Measurements from ENCODE around the gene CHRNG. TPM values are rescaled to one million over a fixed set of nuclear protein-coding genes. Genes with fewer than 3 reads are reported as not detected.

CHRNG gene
- total and polyA plus RNA-seq, 2 donors (not counting 3 experiments of a cell fraction or from before 2014, with no cell fraction given): not detected

DNA sequence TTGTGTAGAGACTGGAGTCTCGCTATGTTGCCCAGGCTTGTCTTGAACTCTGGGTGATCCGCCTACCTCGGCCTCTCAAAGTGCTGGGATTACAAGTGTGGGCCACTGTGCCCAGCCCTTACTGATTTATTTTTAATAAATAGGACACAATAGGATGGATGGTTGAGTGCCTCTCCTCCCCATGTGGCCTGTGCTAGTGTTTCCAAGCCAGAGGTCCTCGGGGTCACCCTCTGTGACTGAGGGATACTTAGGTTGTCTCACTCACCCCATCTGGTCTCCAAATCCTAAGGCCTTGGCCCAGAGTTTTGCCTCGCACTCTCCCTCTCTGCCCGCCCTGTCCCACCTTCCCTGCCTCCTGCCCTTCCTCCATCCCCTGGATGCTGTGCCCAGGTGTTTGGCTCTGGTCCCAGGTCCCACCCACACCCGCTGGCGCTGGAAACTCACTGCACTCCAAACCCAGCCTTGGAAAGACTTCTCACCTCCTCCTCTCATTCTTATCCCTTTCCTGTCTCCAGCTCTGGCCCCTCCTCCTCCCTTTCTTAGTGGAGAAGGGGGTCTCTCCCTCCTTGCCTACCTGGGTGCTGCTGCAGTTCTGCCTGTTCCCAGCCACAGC lies 47.1 kb upstream of the CHRNG start:
- no peak for DNase-seq (ENCODE audit: low read depth, low spot score)
- no peak overlapping the region for H2AFZ ChIP-seq (ENCODE audit: low read depth, low read length)
- no peaks in the 10 kb centered on the region for H3K9me1 ChIP-seq (replicated peaks; ENCODE audit: control insufficient read depth, extremely low read depth, insufficient read depth, low read length)
- no TSS peak for BruUV-seq (replicated peaks)
- no peaks in the 10 kb centered on the region for H4K20me1 ChIP-seq (replicated peaks; ENCODE audit: control insufficient read depth, extremely low read depth, insufficient read depth, low read length)
- peaks cover 11 to 16% of the 10 kb centered on the region in 2 experiments for H3K27me3 ChIP-seq (ENCODE audit: control insufficient read depth in 2 of 2, insufficient read depth in 2 of 2, low read length in 2 of 2)
- H3K9ac ChIP-seq (replicated peaks; ENCODE audit: extremely low read depth, insufficient read depth, low read length): no peak overlapping the region
- intact Hi-C loops (cut with micrococcal nuclease) (no loop called here), dilution Hi-C loops (cut with MboI; ENCODE audit: extremely low pct_ligation_motif_present, low sequenced_read_pairs) (no loop called here)
- H3K79me2 ChIP-seq (ENCODE audit: control insufficient read depth, insufficient read depth, low read length): no peaks in the 10 kb centered on the region
- no peaks in the 10 kb centered on the region for H3K4me1 ChIP-seq (ENCODE audit: control insufficient read depth, extremely low read depth, insufficient read depth, low read length)
- H3K27ac ChIP-seq (ENCODE audit: insufficient read depth, low read depth, low read length): no peak overlapping the region
- ChIA-PET POLR2A (no interaction called here), CTCF (no interaction called here)
- no peaks in the 10 kb centered on the region for H3K36me3 ChIP-seq (ENCODE audit: control insufficient read depth in 2 of 2, extremely low read depth in 1 of 2, insufficient read depth in 2 of 2, low read length in 2 of 2)
- H3K4me2 ChIP-seq (ENCODE audit: insufficient read depth, low read length): no peak overlapping the region
- H3K9me3 ChIP-seq (replicated peaks; ENCODE audit: control insufficient read depth, insufficient read depth, low read length): no peaks in the 10 kb centered on the region
- no peak overlapping the region for H3K4me3 ChIP-seq (replicated peaks in 1 of 3; ENCODE audit: insufficient read depth in 1 of 3, low read depth in 1 of 3, low read length in 3 of 3)
- FAIRE-seq: no peak
- TF ChIP-seq POLR2A (IDR thresholded peaks at IDR 0.05; ENCODE audit: low read depth, low read length) (no peak), POLR2AphosphoS5 (IDR thresholded peaks at IDR 0.05; ENCODE audit: insufficient read depth, low read depth, low read length) (no peak), FOS (IDR thresholded peaks at IDR 0.05; ENCODE audit: borderline replicate concordance, insufficient read depth, low read length) (no peak), JUN (IDR thresholded peaks at IDR 0.05; ENCODE audit: borderline replicate concordance, insufficient read depth, insufficient read length, low read depth) (no peak), EZH2 (IDR thresholded peaks at IDR 0.05; ENCODE audit: borderline replicate concordance, low read depth, low read length, severe bottlenecking) (no peak), GATA2 (IDR thresholded peaks at IDR 0.05; ENCODE audit: insufficient read depth, insufficient read length, low read depth, low read length) (no peak), MYC (IDR thresholded peaks at IDR 0.05; ENCODE audit: low read depth, low read length) (no peak)
- TF ChIP-seq, protein P1, sequence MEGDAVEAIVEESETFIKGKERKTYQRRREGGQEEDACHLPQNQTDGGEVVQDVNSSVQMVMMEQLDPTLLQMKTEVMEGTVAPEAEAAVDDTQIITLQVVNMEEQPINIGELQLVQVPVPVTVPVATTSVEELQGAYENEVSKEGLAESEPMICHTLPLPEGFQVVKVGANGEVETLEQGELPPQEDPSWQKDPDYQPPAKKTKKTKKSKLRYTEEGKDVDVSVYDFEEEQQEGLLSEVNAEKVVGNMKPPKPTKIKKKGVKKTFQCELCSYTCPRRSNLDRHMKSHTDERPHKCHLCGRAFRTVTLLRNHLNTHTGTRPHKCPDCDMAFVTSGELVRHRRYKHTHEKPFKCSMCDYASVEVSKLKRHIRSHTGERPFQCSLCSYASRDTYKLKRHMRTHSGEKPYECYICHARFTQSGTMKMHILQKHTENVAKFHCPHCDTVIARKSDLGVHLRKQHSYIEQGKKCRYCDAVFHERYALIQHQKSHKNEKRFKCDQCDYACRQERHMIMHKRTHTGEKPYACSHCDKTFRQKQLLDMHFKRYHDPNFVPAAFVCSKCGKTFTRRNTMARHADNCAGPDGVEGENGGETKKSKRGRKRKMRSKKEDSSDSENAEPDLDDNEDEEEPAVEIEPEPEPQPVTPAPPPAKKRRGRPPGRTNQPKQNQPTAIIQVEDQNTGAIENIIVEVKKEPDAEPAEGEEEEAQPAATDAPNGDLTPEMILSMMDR (IDR thresholded peaks at IDR 0.05; ENCODE audit: extremely low read depth in 1 of 2, insufficient read depth in 1 of 2, low read depth in 1 of 2, low read length in 2 of 2): no peak
- TF ChIP-seq, protein P2, sequence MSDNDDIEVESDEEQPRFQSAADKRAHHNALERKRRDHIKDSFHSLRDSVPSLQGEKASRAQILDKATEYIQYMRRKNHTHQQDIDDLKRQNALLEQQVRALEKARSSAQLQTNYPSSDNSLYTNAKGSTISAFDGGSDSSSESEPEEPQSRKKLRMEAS (IDR thresholded peaks at IDR 0.05; ENCODE audit: insufficient read depth, insufficient read length): no peak

Data from endothelial cell of umbilical vein (primary cell).